OCI-LY1 (cell line): ENCODE data around the gene CACNA2D3.

Experiments
- CTCF ChIP-seq: fragments of 200-600 bp; sonication (generic), shearing (Covaris generic); IDR thresholded peaks from 2 replicates; pipeline ENCODE4 v1.5.1; 2017; ENCODE audit warnings: mild to moderate bottlenecking, antibody characterized with exemption, low read length, moderate library complexity, mixed read lengths
- EZH2 ChIP-seq: fragments of 200-600 bp; sonication (generic), shearing (Covaris generic); IDR thresholded peaks from 2 replicates; pipeline ENCODE4 v1.8.0; 2017; ENCODE audit warnings: borderline replicate concordance, mixed run types, mild to moderate bottlenecking, antibody characterized with exemption, low read length, moderate library complexity, mixed read lengths

- TF ChIP-seq EZH2 (no peak), CTCF (no peak)
These were observed 270.8 kb downstream of the CACNA2D3 start for GRCh38 chr3:54393150-54393549.
